Pancreas (tissue), 10 donors: ENCODE data around the gene DPT. TPM values are rescaled to one million over a fixed set of nuclear protein-coding genes. Genes with fewer than 3 reads are reported as not detected.

Experiments used
- ATAC-seq, 4 donors: fragments of 200-7000 bp; cut with Tn5 transposase; one replicate each; pipeline versions ENCODE4 v1.8.0 to v1.9.1; 2020; ENCODE audit warnings: mild to moderate bottlenecking in 4 of 4, moderate library complexity in 4 of 4
- DNase-seq, 6 donors: peaks; one replicate each; pipeline ENCODE4 v3.0.0-alpha.2; 2020
- FAIRE-seq: peaks from 2 replicates; lab custom pipeline; 2012; peaks lifted over from hg19 to GRCh38; lab: Jason Lieb, UNC
- H3K27ac ChIP-seq, 4 donors: fragments of 200-600 bp; sonication (generic); 1 replicate in 3 of 4; 2 replicates in 1 of 4; pipeline versions ENCODE4 v1.5.0 to v1.8.0; 2020
- H3K27me3 ChIP-seq, 4 donors: fragments of 200-600 bp; one replicate each; pipeline ENCODE4 v1.8.0; 2021
- H3K36me3 ChIP-seq, 3 donors: fragments of 200-600 bp; sonication (generic) in 1 of 3; one replicate each; pipeline versions ENCODE4 v1.5.0 to v1.8.0; 2020 to 2021
- H3K4me1 ChIP-seq, 3 donors: fragments of 200-600 bp; one replicate each; pipeline ENCODE4 v1.8.0; 2021
- H3K4me3 ChIP-seq, 4 donors: fragments of 200-600 bp; sonication (generic) in 2 of 4; one replicate each; pipeline versions ENCODE4 v1.5.0 to v1.8.0; 2020 to 2021
- H3K9me3 ChIP-seq, 4 donors: fragments of 200-600 bp; one replicate each; pipeline ENCODE4 v1.8.0; 2021
- WGBS, 2 donors: extraction: QIAGEN DNeasy Blood & Tissue Kit; methylation state at CpG; one replicate each; pipeline ENCODE4 v1.1.7; 2013; 5-methylcytosine and 5-hydroxymethylcytosine counted together
- intact Hi-C, 3 donors: fragments of 100-400 bp; cut with DNase I; formaldehyde crosslinking; loops; one replicate each; pipeline versions ENCODE4 v1.11.1 to v1.14.2; 2022
- polyA plus RNA-seq, 2 donors: library from polyadenylated mRNA; stranded (reverse); fragments of 200-250 nt; gene quantifications; one replicate each; pipeline ENCODE4 v1.2.3, GENCODE V29; 2013
- total RNA-seq, 6 donors: library from RNA; stranded (reverse); fragmentation: NEBNext Ultra II Directional in 4 of 6; extraction: Animal tissue kit (Norgen Biotek cat#: 25700) in 4 of 6; gene quantifications; one replicate each; pipeline versions ENCODE4 v1.2.1 to v1.2.4, GENCODE V29; 2021 to 2023
- TF ChIP-seq, protein P1 (sequence below), 4 donors: fragments of 200-600 bp; sonication (generic) in 3 of 4; IDR thresholded peaks; one replicate each; pipeline versions ENCODE4 v1.5.0 to v1.8.0; 2021; ENCODE audit warnings: antibody characterized with exemption in 4 of 4
- donor health status: healthy with polysubstance abuse.
- donor health status: DM: no; HTN: no; CAD: no; lungs with moderate emphysema.
- donor health status: DM: no; HTN: no; CAD: no.
- donor health status: control.
- donor health status: control.
- donor health status: Bipolar disorder and iron deficiency.
- donor health status: DM: yes; HTN: yes; CAD: no.
- donor health status: DM: no; HTN: no; CAD: no.
- donor health status: DM: no; HTN: no; CAD: no.
- donor health status: DM: yes; HTN: yes; CAD: no.

Gene DPT
- total and polyA plus RNA-seq, 8 donors, result 3.4 to 16.2 (median 7.5) TPM

DNA sequence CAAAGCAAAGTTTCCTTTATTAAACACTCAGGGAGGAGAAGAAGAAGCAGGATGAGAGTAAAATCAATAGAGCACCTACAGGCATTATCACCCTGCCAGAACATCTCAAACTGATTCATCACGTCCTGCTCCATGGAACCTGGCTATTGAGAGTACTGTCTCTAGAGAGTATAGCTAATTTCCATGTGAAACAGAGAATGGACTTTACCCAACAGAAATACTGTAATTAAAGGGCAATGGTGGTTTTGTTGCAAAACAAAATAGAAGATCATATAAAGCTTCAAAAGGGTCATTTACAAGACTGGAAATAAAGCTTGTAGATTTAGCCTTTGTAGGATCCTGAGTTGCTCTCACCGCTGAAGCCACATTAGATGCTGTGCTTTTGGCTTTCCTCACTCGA is 83.3 kb downstream of the DPT start:
- 80 to 87% methylated on average over 3 of the region's 3 CpGs for WGBS, 2 donors
- TF ChIP-seq, protein P1, sequence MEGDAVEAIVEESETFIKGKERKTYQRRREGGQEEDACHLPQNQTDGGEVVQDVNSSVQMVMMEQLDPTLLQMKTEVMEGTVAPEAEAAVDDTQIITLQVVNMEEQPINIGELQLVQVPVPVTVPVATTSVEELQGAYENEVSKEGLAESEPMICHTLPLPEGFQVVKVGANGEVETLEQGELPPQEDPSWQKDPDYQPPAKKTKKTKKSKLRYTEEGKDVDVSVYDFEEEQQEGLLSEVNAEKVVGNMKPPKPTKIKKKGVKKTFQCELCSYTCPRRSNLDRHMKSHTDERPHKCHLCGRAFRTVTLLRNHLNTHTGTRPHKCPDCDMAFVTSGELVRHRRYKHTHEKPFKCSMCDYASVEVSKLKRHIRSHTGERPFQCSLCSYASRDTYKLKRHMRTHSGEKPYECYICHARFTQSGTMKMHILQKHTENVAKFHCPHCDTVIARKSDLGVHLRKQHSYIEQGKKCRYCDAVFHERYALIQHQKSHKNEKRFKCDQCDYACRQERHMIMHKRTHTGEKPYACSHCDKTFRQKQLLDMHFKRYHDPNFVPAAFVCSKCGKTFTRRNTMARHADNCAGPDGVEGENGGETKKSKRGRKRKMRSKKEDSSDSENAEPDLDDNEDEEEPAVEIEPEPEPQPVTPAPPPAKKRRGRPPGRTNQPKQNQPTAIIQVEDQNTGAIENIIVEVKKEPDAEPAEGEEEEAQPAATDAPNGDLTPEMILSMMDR (IDR thresholded peaks at IDR 0.05), result no peak
- peaks cover 0 to 6% (median 4%) of the 10 kb centered on the region in 3 donors for H3K4me1 ChIP-seq
- H3K4me3 ChIP-seq, result no peak overlapping the region
- no peak overlapping the region for H3K27ac ChIP-seq
- DNase-seq (no peak), FAIRE-seq (no peak), ATAC-seq (no peak)
- no peaks in the 10 kb centered on the region for H3K9me3 ChIP-seq
- no peaks in the 10 kb centered on the region for H3K36me3 ChIP-seq
- no peaks in the 10 kb centered on the region for H3K27me3 ChIP-seq
- intact Hi-C loops, result no loop called here

Other genes starting within 250 kb of the DPT start
- under 1 TPM in 1 of 6 donors, not detected in 5; 0.52 TPM for gene XCL2, start 185.2 kb downstream of the DPT start, total RNA-seq
- under 1 TPM in 1 of 2 donors, not detected in 1; 0.23 TPM for gene XCL2, start 185.2 kb downstream of the DPT start, polyA plus RNA-seq
- under 1 TPM in 2 of 6 donors, not detected in 4; 0.14 to 0.28 TPM for gene XCL1, start 152.6 kb downstream of the DPT start, total RNA-seq
- gene XCL1, start 152.6 kb downstream of the DPT start, polyA plus RNA-seq, result under 1 TPM in 1 of 2 donors, not detected in 1; 0.09 TPM